Activated CD8-positive, alpha-beta T cell treated with anti-CD3 and anti-CD28 coated beads, Interleukin-2, amount 10 ng/mL, durations not matched to agents 7 days and 5 days (primary cell): ENCODE measurements around the gene PARD3. TPM values are rescaled to one million over a fixed set of nuclear protein-coding genes. Genes with fewer than 3 reads are reported as not detected.

Experiments used
- ATAC-seq: fragments of 150-1000 bp; cut with Tn5 transposase; one replicate; pipeline ENCODE4 v1.10.0; 2021; ENCODE audit warnings: moderate library complexity
- CTCF ChIA-PET: fragments of 350-600 bp; sonication (Branson Sonifier 250); formaldehyde crosslinking; loops from one replicate; lab custom pipeline; 2021; ENCODE audit warnings: antibody characterized with exemption; lab: Charles Lee
- POLR2A ChIA-PET: fragments of 350-600 bp; sonication (Branson Sonifier 250); formaldehyde crosslinking; loops from one replicate; lab custom pipeline; 2021; ENCODE audit warnings: antibody characterized with exemption; lab: Charles Lee
- DNase-seq: peaks from one replicate; pipeline ENCODE4 v3.0.0-alpha.2; 2020
- H3K27ac Mint-ChIP-seq: one replicate; pipeline ENCODE4 v1.8.0; 2021; ENCODE audit warnings: mild to moderate bottlenecking, mixed read lengths
- H3K27me3 Mint-ChIP-seq: one replicate; pipeline ENCODE4 v1.8.0; 2021; ENCODE audit warnings: low read depth, mixed read lengths
- H3K36me3 Mint-ChIP-seq: one replicate; pipeline ENCODE4 v1.8.0; 2021; ENCODE audit warnings: low read depth, mixed read lengths
- H3K4me1 Mint-ChIP-seq: one replicate; pipeline ENCODE4 v1.8.0; 2021; ENCODE audit warnings: low read depth, mixed read lengths
- H3K4me3 Mint-ChIP-seq: one replicate; pipeline ENCODE4 v1.8.0; 2021; ENCODE audit warnings: mild to moderate bottlenecking, mixed read lengths
- H3K9me3 Mint-ChIP-seq: one replicate; pipeline ENCODE4 v1.8.0; 2022; ENCODE audit warnings: mixed read lengths; ENCODE audit not compliant: insufficient read depth
- total RNA-seq, 2 experiments: library from RNA; stranded (reverse); gene quantifications; one replicate each; pipeline ENCODE4 v1.2.3, GENCODE V29; 2021

The PARD3 gene
- total RNA-seq, 2 experiments from 2014 or later: 0.63 to 0.68 TPM

DNA sequence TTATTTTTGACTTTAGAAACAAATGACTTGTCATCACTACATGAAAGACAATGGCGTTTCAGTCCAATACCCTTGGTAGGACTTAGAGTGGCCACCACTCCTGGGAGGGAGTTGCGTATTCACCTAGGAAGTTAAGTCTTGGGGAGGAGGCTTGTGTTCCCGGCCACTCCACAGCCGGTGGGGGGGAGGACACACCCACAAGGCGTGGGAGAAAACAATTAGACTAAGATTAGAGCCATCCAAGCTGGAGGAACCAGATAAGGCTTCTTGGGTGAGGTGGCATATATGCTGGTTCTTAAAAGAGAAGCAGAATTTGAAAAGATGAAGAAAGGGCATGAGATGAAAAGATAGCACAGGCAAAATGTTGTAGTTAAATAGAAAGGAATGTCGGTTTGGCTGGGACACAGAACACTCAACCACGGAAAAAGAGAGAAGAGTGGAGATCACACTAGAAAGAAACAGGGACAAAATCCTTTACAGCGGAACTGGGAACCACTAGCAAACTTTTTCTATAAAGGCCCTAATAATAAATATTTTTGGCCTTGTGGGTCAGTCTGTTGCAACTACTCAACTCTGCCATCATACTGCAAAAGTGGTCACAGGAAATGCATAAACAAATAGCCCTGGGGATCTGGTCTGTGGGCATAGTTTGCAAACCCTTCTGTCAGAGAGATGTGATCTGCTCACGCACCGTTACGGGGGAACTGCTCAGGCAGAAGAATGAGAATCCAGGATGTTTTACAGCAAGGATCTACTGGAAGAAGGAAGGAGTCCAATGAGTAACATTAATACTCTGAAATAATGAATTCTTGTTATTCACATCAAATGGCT, 651.8 kb downstream of the PARD3 start:
- Mint-ChIP-seq H3K27ac (no peak overlapping the region), H3K36me3 (no peaks in the 10 kb centered on the region), H3K4me1 (no peaks in the 10 kb centered on the region), H3K9me3 (no peaks in the 10 kb centered on the region), H3K4me3 (no peak overlapping the region), H3K27me3 (no peaks in the 10 kb centered on the region)
- ATAC-seq: no peak
- ChIA-PET POLR2A (no interaction called here), CTCF (no interaction called here)
- DNase-seq: no peak

DNA sequence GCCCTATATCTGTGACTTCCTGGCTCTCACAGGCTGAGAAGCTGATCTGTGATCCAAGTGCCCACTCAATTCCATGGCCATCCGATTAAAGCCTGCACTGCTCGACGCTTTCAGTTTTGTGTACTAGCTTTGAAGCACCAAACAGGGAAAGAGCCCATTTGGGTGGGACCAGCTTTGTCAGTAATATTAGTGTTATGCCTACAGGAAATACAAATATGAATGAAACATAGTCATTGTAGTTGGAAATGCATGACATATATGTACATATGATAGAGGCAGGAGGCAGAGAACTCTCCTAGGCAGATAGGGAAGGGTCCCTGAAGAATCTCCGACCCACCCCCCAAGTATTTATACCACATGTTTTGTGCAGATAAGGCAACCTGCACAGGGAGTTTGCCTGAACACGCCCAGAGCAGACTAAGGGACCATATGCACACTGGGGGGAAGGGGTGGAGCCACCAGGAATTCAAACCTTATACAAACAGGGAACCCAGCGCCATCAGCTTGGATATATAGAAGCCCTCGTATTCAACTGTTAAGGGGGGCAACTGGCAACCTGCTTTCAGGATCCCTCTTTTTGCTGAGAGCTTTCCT, 653.2 kb downstream of the PARD3 start:
- CTCF ChIA-PET: interaction anchor here (0.6 to 0.7 kb wide), 2 partner anchors 21 to 80 kb away, joined by 3 read pairs; no protein-coding TSS in a partner anchor
- H3K27me3 Mint-ChIP-seq: no peaks in the 10 kb centered on the region
- POLR2A ChIA-PET: no interaction called here
- H3K9me3 Mint-ChIP-seq: no peaks in the 10 kb centered on the region
- no peaks in the 10 kb centered on the region for H3K36me3 Mint-ChIP-seq
- ATAC-seq: no peak
- DNase-seq: no peak
- H3K27ac Mint-ChIP-seq: no peak overlapping the region
- no peak overlapping the region for H3K4me3 Mint-ChIP-seq
- H3K4me1 Mint-ChIP-seq: no peaks in the 10 kb centered on the region

DNA sequence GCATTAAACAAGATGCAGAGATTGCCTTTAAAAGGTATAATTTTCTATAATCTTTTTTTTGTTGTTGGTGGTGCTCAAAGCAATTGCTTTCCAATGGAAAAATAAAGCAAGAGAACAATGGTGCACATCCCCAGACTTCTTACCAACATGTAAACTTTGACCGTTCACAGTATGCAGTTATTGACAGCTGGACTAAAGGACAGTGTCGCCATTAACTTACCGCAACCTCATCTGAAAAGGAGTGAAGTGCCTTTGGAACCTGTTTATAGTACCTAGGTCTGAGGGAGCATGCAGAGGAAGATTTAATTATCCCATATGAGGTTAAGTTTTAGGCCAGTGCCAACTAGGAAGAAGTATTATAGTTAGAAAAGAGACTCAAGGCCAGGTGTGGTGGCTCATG, 654.5 kb downstream of the PARD3 start:
- ChIA-PET CTCF (no interaction called here), POLR2A (no interaction called here)
- ATAC-seq: no peak
- Mint-ChIP-seq H3K27ac (no peak overlapping the region), H3K4me1 (no peaks in the 10 kb centered on the region), H3K36me3 (no peaks in the 10 kb centered on the region), H3K9me3 (no peaks in the 10 kb centered on the region), H3K4me3 (no peak overlapping the region), H3K27me3 (no peaks in the 10 kb centered on the region)
- no peak for DNase-seq

DNA sequence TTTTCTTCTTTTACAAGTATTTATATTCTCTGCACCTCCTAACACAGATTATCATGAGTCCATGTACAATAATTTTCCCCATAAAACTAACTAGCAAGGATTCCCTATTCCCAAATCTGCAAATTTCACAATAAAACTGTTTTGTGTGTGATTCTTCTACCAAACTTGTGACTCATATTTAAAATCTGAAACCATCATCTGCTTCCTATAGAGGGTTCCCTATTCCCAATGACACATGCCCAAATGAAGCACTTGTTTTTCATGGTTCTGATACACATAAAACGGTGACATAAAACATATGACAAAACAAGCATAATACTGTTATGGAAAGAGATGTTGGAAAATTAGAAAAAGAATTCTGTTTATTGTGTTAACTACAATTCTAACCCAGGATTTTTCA, 657.6 kb downstream of the PARD3 start:
- Mint-ChIP-seq H3K4me3 (no peak overlapping the region), H3K27me3 (no peaks in the 10 kb centered on the region), H3K36me3 (no peaks in the 10 kb centered on the region), H3K4me1 (no peaks in the 10 kb centered on the region), H3K27ac (no peak overlapping the region), H3K9me3 (no peaks in the 10 kb centered on the region)
- ChIA-PET CTCF (no interaction called here), POLR2A (no interaction called here)
- DNase-seq (no peak), ATAC-seq (no peak)

DNA sequence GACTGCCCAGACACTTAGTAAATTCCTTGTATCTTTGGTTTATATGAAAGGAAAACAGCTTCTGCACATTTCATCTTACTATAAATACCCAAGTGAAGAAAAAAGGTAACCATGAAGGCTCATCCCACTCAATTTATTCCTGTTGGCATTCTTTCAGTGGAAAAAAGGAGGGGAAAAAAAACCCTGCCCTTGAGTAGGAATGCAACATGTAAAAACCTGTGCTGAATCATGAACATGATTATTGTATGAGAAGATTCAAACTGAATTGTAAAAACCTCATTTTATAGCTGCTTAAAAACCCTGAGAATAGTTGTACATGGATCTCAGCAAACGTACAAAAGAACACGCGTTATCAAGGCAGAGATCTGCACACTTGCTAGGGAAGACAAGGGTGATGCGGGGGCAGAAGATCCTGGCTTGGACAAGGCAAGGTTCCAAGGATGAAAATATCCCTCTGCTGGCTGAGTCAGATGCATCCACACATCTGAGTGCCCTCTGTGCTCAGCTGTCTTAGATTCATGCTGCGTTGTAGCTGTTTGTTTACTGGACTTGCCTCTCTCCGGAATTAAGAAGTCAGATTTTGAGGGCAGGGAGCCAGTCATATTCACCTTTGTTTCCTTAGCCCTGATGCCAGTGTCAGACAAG, 658.2 kb downstream of the PARD3 start:
- Mint-ChIP-seq H3K27me3 (no peaks in the 10 kb centered on the region), H3K9me3 (no peaks in the 10 kb centered on the region), H3K4me3 (no peak overlapping the region), H3K27ac (no peak overlapping the region), H3K4me1 (no peaks in the 10 kb centered on the region), H3K36me3 (no peaks in the 10 kb centered on the region)
- POLR2A ChIA-PET: no interaction called here
- ATAC-seq: no peak
- CTCF ChIA-PET: no interaction called here
- DNase-seq: no peak

DNA sequence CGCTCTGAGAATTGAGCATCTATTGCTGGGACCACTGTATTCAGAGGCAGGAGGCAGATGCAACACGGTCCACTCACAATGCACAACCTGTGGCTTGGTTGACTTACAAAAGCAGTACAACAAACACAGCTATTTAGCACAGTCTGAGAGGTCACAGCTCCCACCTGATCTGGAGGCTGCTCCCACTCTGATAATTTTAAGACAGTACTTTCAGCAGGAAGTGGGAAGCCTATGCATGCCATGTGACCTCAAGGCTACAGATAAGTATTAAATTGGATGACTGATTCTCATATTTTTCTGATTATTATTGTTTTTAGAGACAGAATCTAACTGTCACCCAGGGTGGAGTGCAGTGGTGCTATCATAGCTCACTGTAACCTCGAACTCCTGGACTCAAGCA, 659.3 kb downstream of the PARD3 start:
- Mint-ChIP-seq H3K27me3 (no peaks in the 10 kb centered on the region), H3K4me1 (no peaks in the 10 kb centered on the region), H3K4me3 (no peak overlapping the region), H3K27ac (no peak overlapping the region), H3K9me3 (no peaks in the 10 kb centered on the region), H3K36me3 (no peaks in the 10 kb centered on the region)
- ChIA-PET CTCF (no interaction called here), POLR2A (no interaction called here)
- DNase-seq (no peak), ATAC-seq (no peak)

DNA sequence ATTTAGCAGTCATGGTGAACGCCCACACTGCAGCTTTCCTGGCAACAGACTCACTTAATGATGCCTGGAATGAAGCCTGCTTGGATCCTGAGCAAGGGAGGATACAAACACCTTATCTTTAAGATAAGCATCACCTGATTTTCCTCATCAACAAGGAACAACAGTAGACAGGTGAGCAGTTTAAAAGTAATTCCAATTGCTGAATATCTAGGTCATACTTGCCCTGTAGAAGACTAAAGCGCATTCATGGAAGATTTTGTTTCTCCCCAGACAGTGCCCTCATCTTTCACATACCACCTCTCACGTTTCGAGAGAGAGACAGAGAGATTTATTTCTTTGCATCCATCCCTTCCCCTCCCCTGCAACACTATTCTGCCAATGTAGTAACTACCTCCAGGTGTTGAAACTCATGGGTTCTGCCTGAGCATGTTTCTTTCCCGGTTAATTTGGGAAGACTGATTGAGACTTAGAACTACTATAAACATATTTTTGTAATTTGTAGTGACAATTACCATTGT, 660.7 kb downstream of the PARD3 start:
- no peaks in the 10 kb centered on the region for H3K9me3 Mint-ChIP-seq
- ChIA-PET POLR2A (no interaction called here), CTCF (no interaction called here)
- H3K4me1 Mint-ChIP-seq: no peaks in the 10 kb centered on the region
- no peaks in the 10 kb centered on the region for H3K36me3 Mint-ChIP-seq
- no peak for DNase-seq
- no peaks in the 10 kb centered on the region for H3K27me3 Mint-ChIP-seq
- no peak overlapping the region for H3K27ac Mint-ChIP-seq
- no peak for ATAC-seq
- no peak overlapping the region for H3K4me3 Mint-ChIP-seq

DNA sequence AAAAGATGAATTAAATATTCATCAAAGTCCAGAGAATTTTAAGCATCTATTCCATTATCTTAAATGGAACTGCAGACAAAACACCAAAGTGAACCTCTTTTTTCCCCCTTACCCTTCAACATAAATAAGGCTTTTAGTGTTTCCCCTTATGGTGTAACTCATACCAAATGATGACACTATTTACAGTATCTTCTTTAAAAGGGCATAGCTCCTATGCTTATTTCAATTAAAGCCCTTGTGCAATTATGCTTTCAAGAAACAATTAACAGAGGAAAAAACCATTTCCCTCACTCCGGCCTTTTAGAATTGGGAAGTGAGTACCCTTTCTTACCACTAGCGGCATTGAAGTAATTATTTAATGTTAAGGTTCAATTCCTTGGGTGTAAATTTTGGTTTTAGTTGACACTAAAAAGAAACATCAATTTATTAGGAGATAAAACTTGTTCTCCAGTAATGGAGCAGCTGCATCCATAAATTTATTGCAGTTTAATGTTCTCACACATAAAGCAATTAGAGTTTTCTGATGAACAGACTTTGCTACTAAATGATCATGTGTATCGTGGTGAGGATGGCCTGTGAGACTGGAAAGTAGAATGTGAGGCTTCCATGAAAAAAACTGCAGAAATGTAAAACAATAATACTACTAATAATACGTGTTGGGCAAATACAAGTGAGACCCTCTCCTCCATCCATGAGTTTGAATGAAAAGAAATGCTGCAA, 661.3 kb downstream of the PARD3 start:
- CTCF ChIA-PET: no interaction called here
- Mint-ChIP-seq H3K4me1 (no peaks in the 10 kb centered on the region), H3K36me3 (no peaks in the 10 kb centered on the region), H3K9me3 (no peaks in the 10 kb centered on the region), H3K27me3 (no peaks in the 10 kb centered on the region), H3K27ac (no peak overlapping the region), H3K4me3 (no peak overlapping the region)
- DNase-seq (no peak), ATAC-seq (no peak)
- POLR2A ChIA-PET: no interaction called here

DNA sequence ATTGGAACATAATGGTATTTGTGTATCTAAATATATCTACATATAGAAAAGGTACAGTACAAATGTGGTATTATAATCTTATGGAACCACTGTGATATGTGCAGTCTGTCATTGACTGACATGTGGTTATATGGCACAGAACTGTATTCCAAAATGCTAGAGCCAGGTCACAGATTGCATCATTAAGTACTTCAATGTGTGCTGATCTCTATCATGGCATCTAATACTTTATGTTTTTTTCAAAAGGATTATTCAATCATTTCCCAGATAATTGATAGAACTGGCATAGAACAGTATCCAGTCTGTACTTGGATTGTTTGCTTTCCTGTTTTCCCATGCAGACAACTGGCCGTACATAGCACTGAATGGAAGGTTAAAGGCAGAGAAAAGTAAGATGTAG, 662.7 kb downstream of the PARD3 start:
- ChIA-PET CTCF (no interaction called here), POLR2A (no interaction called here)
- Mint-ChIP-seq H3K9me3 (no peaks in the 10 kb centered on the region), H3K36me3 (no peaks in the 10 kb centered on the region), H3K27ac (no peak overlapping the region), H3K27me3 (no peaks in the 10 kb centered on the region), H3K4me1 (no peaks in the 10 kb centered on the region), H3K4me3 (no peak overlapping the region)
- DNase-seq (no peak), ATAC-seq (no peak)

DNA sequence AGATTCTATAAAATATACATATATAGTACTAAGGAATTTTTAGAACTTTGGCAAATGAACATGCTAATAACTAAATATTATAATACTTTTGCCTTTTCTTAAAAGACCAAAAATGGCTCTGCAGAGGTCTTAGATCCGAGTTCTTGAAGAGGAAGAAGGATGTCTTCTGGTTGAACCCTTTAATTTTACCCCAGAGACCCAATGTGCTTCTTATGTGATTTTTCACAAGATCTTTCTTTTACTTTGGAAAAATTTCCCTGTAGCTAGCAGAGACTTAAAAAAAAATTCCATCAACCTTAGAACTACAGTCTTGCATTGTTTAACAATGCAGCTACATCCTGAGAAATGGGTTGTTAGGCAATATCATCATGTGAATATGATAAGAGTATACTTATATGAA, 663.2 kb downstream of the PARD3 start:
- ChIA-PET CTCF (no interaction called here), POLR2A (no interaction called here)
- no peaks in the 10 kb centered on the region for H3K27me3 Mint-ChIP-seq
- H3K4me3 Mint-ChIP-seq: no peak overlapping the region
- H3K27ac Mint-ChIP-seq: no peak overlapping the region
- ATAC-seq: no peak
- no peaks in the 10 kb centered on the region for H3K36me3 Mint-ChIP-seq
- no peaks in the 10 kb centered on the region for H3K4me1 Mint-ChIP-seq
- DNase-seq: no peak
- no peaks in the 10 kb centered on the region for H3K9me3 Mint-ChIP-seq

DNA sequence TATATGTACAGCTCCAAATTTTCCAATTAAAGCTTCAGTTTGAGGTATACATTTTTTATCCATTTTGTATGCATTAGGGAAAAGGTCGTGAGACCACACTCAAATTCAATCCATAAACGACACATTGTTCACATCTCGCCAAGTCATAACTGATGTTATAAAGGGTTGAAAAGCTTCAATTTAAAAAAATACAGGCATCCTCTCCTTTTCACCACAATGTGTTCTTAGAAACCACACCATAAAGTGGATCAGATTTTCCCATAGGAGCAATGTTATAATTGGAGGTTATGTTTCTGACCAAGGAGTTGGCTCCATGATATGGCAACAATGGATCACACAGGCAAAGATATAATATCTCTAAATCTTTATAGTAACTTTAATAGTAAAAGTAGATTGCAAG, 663.6 kb downstream of the PARD3 start:
- POLR2A ChIA-PET: no interaction called here
- H3K9me3 Mint-ChIP-seq: no peaks in the 10 kb centered on the region
- H3K27me3 Mint-ChIP-seq: no peaks in the 10 kb centered on the region
- ATAC-seq: no peak
- no peak overlapping the region for H3K27ac Mint-ChIP-seq
- CTCF ChIA-PET: no interaction called here
- no peak for DNase-seq
- H3K4me1 Mint-ChIP-seq: no peaks in the 10 kb centered on the region
- H3K4me3 Mint-ChIP-seq: no peak overlapping the region
- no peaks in the 10 kb centered on the region for H3K36me3 Mint-ChIP-seq

DNA sequence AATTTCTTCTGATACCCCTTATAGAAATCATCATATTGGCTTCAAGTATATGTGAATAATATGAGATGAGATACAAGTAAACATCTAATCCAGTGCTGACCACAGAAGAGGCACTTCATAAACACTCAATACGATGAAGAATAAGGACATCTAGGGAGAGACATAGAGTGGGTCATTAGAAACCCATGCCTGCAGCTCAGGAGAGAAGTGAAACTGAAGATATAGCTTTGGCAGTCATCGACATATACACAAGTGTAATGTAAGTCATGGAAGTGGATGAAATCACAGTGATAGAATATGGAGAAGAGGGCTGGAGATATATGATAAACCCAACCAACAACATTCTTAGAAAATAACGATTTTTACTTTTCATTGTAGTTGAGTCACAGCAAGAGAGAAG, 665.0 kb downstream of the PARD3 start:
- Mint-ChIP-seq H3K27ac (no peak overlapping the region), H3K36me3 (no peaks in the 10 kb centered on the region), H3K4me3 (no peak overlapping the region), H3K27me3 (peaks cover 2% of the 10 kb centered on the region), H3K9me3 (peaks cover 6% of the 10 kb centered on the region), H3K4me1 (no peaks in the 10 kb centered on the region)
- ATAC-seq: no peak
- POLR2A ChIA-PET: no interaction called here
- DNase-seq: no peak
- CTCF ChIA-PET: no interaction called here
